K562 (cell line): ENCODE data around the gene PLEKHG4B. TPM values are rescaled to one million over a fixed set of nuclear protein-coding genes. Genes with fewer than 3 reads are reported as not detected.

Experiments used
- ATAC-seq: fragments of 200-7000 bp; cut with Tn5 transposase; 3 replicates; pipeline ENCODE4 v1.9.1; 2020; ENCODE audit warnings: moderate library complexity
- BruUV-seq: library from RNA; stranded (reverse); fragments of 400-500 nt; replicated peaks from 2 replicates; lab custom pipeline; 2021; lab: Mats Ljungman, UMichigan
- CTCF ChIA-PET: fragments of 300-600 bp; formaldehyde crosslinking; extraction: SDS; loops from one replicate; lab custom pipeline; 2021; ENCODE audit warnings: low intra/inter-chr PET ratio; lab: Yijun Ruan, JAX
- POLR2A ChIA-PET: fragments of 300-600, 350-650 bp; sonication (Branson Sonifier 250); formaldehyde crosslinking; extraction: SDS; loops from one replicate; lab custom pipeline; 2021; ENCODE audit warnings: antibody characterized with exemption, inconsistent platforms; lab: Yijun Ruan, JAX
- DNase-seq, 4 experiments: peaks; one replicate each; pipeline versions ENCODE4 v3.0.0 to v3.0.0-alpha.2; 2011 to 2018; ENCODE audit warnings: low spot score in 3 of 4, mixed read lengths in 3 of 4; ENCODE audit errors: extremely low read depth in 1 of 4
- FAIRE-seq: peaks from 2 replicates; lab custom pipeline; 2011; peaks lifted over from hg19 to GRCh38; lab: Jason Lieb, UNC
- H2AFZ ChIP-seq: 2 replicates; pipeline ENCODE4 v1.6.0; 2011; ENCODE audit warnings: low read depth, low read length, control low read depth, inconsistent platforms
- H3K27ac ChIP-seq: fragments of 200-600 bp; 3 replicates; pipeline ENCODE4 v1.8.0; 2011; ENCODE audit warnings: low read depth, mild to moderate bottlenecking, control low read depth, inconsistent platforms, low read length, moderate library complexity, mixed read lengths; ENCODE audit errors: extremely low read depth
- H3K27me3 ChIP-seq, 2 experiments: fragments of 300-600 bp in 1 of 2; 2 replicates in 1 of 2; 3 replicates in 1 of 2; pipeline versions ENCODE4 v1.6.0 to v1.8.0; 2011; ENCODE audit warnings: inconsistent platforms in 2 of 2, low read length in 2 of 2, mild to moderate bottlenecking in 1 of 2, mixed read lengths in 1 of 2, moderate library complexity in 1 of 2; ENCODE audit not compliant: control insufficient read depth in 2 of 2, insufficient read depth in 2 of 2
- H3K36me3 ChIP-seq: fragments of 300-600 bp; 3 replicates; pipeline ENCODE4 v1.8.0; 2011; ENCODE audit warnings: mild to moderate bottlenecking, low read length, inconsistent platforms; ENCODE audit not compliant: control insufficient read depth, insufficient read depth
- H3K4me1 ChIP-seq, 2 experiments: fragments of 200-600 bp in 1 of 2; replicated peaks in 1 of 2; 2 replicates in 1 of 2; 3 replicates in 1 of 2; pipeline versions ENCODE4 v1.5.1 to v1.8.0; 2011; ENCODE audit warnings: inconsistent platforms in 2 of 2, low read length in 2 of 2, mild to moderate bottlenecking in 1 of 2, mixed read lengths in 1 of 2, moderate library complexity in 1 of 2; ENCODE audit not compliant: control insufficient read depth in 2 of 2, insufficient read depth in 2 of 2
- H3K4me2 ChIP-seq: 2 replicates; pipeline ENCODE4 v1.6.1; 2011; ENCODE audit warnings: low read length, control low read depth, inconsistent platforms, mixed read lengths; ENCODE audit not compliant: insufficient read depth
- H3K4me3 ChIP-seq: fragments of 200-600 bp; sonication (generic), shearing (Covaris generic); 2 replicates; pipeline ENCODE4 v1.5.1; 2016; ENCODE audit warnings: control low read depth, inconsistent platforms
- H3K79me2 ChIP-seq: fragments of 200-600 bp; 3 replicates; pipeline ENCODE4 v1.8.0; 2011; ENCODE audit warnings: low read length, inconsistent platforms; ENCODE audit not compliant: control insufficient read depth, insufficient read depth
- H3K9ac ChIP-seq, 2 experiments: 2 replicates each; pipeline versions ENCODE4 v1.6.0 to v1.6.1; 2011; ENCODE audit warnings: low read depth in 2 of 2, low read length in 2 of 2, control low read depth in 1 of 2, inconsistent platforms in 1 of 2, mild to moderate bottlenecking in 1 of 2, mixed read lengths in 1 of 2; ENCODE audit not compliant: insufficient read depth in 1 of 2
- H3K9me1 ChIP-seq: one replicate; pipeline ENCODE4 v1.6.0; 2011; ENCODE audit warnings: inconsistent platforms, mild to moderate bottlenecking, low read length, moderate library complexity; ENCODE audit not compliant: control insufficient read depth, insufficient read depth
- H3K9me3 ChIP-seq: replicated peaks from 2 replicates; pipeline ENCODE4 v1.5.1; 2011; ENCODE audit warnings: low read depth, low read length, inconsistent platforms; ENCODE audit not compliant: control insufficient read depth, insufficient read depth
- H4K20me1 ChIP-seq: replicated peaks from 2 replicates; pipeline ENCODE4 v1.6.1; 2011; ENCODE audit warnings: low read length, inconsistent platforms, mixed read lengths; ENCODE audit not compliant: control insufficient read depth, insufficient read depth
- ESRRB ChIP-seq: fragments of 250-450 bp; sonication (Bioruptor Pico); IDR thresholded peaks from 2 replicates; pipeline ENCODE4 v1.5.0; 2020; ENCODE audit warnings: mild to moderate bottlenecking, moderate library complexity, borderline replicate concordance
- FIP1L1 ChIP-seq: fragments of 200-400 bp; formaldehyde crosslinking; IDR thresholded peaks from 2 replicates; pipeline ENCODE4 v1.6.1; 2018; ENCODE audit warnings: mild to moderate bottlenecking, low read depth, low read length; ENCODE audit not compliant: poor library complexity, severe bottlenecking
- FOXO4 ChIP-seq: fragments of 450-650 bp; formaldehyde crosslinking; IDR thresholded peaks from 2 replicates; pipeline ENCODE4 v1.4.0; 2020; ENCODE audit warnings: mild to moderate bottlenecking, moderate library complexity
- HMG20B ChIP-seq: fragments of 250-450 bp; sonication (Bioruptor Pico); IDR thresholded peaks from 2 replicates; pipeline ENCODE4 v1.5.0; 2021; ENCODE audit warnings: mild to moderate bottlenecking
- KDM5B ChIP-seq: fragments of 200-600 bp; sonication (generic); IDR thresholded peaks from 2 replicates; pipeline ENCODE4 v1.6.1; 2012; ENCODE audit warnings: low read depth, mild to moderate bottlenecking, moderate library complexity, low read length, control low read depth, inconsistent platforms; ENCODE audit not compliant: insufficient replicate concordance
- NBN ChIP-seq: fragments of 450-650 bp; IDR thresholded peaks from 2 replicates; pipeline ENCODE4 v1.6.1; 2016; ENCODE audit warnings: low read depth, mild to moderate bottlenecking
- NELFE ChIP-seq: IDR thresholded peaks from 2 replicates; pipeline ENCODE4 v1.6.1; 2011; ENCODE audit warnings: mild to moderate bottlenecking; ENCODE audit not compliant: insufficient read depth, insufficient read length
- NUFIP1 ChIP-seq: fragments of 450-650 bp; IDR thresholded peaks from 2 replicates; pipeline ENCODE4 v1.6.1; 2018; ENCODE audit not compliant: partially characterized antibody
- RBM15 ChIP-seq: fragments of 200-400 bp; formaldehyde crosslinking; IDR thresholded peaks from 2 replicates; pipeline ENCODE4 v1.6.1; 2018; ENCODE audit warnings: mild to moderate bottlenecking, low read length, moderate library complexity; ENCODE audit not compliant: insufficient read depth
- SMARCC2 ChIP-seq: fragments of 450-650 bp; IDR thresholded peaks from 2 replicates; pipeline ENCODE4 v1.6.1; 2017; ENCODE audit warnings: antibody characterized with exemption, moderate library complexity, mild to moderate bottlenecking, low read depth
- XRCC3 ChIP-seq: fragments of 450-650 bp; IDR thresholded peaks from 2 replicates; pipeline ENCODE4 v1.6.1; 2017; ENCODE audit warnings: mild to moderate bottlenecking, moderate library complexity
- ZMIZ1 ChIP-seq, 2 experiments: fragments of 150-350 bp in 1 of 2; IDR thresholded peaks; 2 replicates each; pipeline ENCODE4 v1.6.1; 2012 to 2016; ENCODE audit warnings: low read depth in 2 of 2, low read length in 2 of 2, mild to moderate bottlenecking in 1 of 2, moderate library complexity in 1 of 2
- ZNF398 ChIP-seq: fragments of 250-450 bp; sonication (Bioruptor Pico); IDR thresholded peaks from 2 replicates; pipeline ENCODE4 v1.8.0; 2021; ENCODE audit warnings: moderate library complexity, mild to moderate bottlenecking, inconsistent platforms
- ZNF444 ChIP-seq: fragments of 250-450 bp; sonication (Bioruptor Pico); IDR thresholded peaks from 2 replicates; pipeline ENCODE4 v1.4.0; 2020; ENCODE audit warnings: mild to moderate bottlenecking, moderate library complexity
- WGBS: fragments of 100-300 bp; shearing (Covaris generic); methylation state at CpG from one replicate; pipeline ENCODE4 v1.1.6; 2016; ENCODE audit warnings: low coverage, mixed read lengths; ENCODE audit not compliant: insufficient coverage; ENCODE audit errors: missing lambda C conversion rate; 5-methylcytosine and 5-hydroxymethylcytosine counted together
- in situ Hi-C: fragments of 300-500 bp; cut with MboI; formaldehyde crosslinking; loops from 4 replicates; pipeline ENCODE4 v1.15.0; 2018; ENCODE audit warnings: inconsistent platforms, mixed read lengths
- intact Hi-C: fragments of 100-400 bp; cut with micrococcal nuclease; formaldehyde crosslinking; loops from 2 replicates; pipeline ENCODE4 v1.14.2; 2022
- polyA plus RNA-seq, 8 experiments: library from polyadenylated mRNA; depleted of rRNA in 4 of 8; stranded (reverse) in 5 of 8; unstranded in 3 of 8; fragments of >200 nt; fragmentation: Nextera tagmentation in 2 of 8; fragmentation: Illumina TruSeq in 1 of 8; extraction: Ambion mirVana in 2 of 8; extraction: Trizol in 1 of 8; gene quantifications; 2 replicates each; pipeline versions ENCODE4 v1.2.1 to v1.2.3, GENCODE V29; 2011 to 2014; ENCODE audit warnings: inconsistent platforms in 1 of 8, missing spikeins in 1 of 8
- total RNA-seq, 7 experiments: library from RNA; depleted of rRNA in 6 of 7; stranded (reverse); fragments of >200 nt in 6 of 7; fragmentation: Illumina TruSeq in 2 of 7; extraction: Trizol in 2 of 7; gene quantifications; 2 replicates each; pipeline versions ENCODE4 v1.2.1 to v1.2.3, GENCODE V29; 2011 to 2021; ENCODE audit warnings: low replicate concordance in 1 of 7

The PLEKHG4B gene
- total and polyA plus RNA-seq, 9 of the 15 experiments (the other 6 are each of a cell fraction or from before 2014, with no cell fraction given) = 0.02 TPM; not detected in 8

- Histone ChIP-seq H3K36me3 (no peaks in the 10 kb centered on the region), H3K79me2 (no peaks in the 10 kb centered on the region), H3K4me3 (no peak overlapping the region), H3K27me3 (peaks cover 27 to 63% of the 10 kb centered on the region in 2 experiments; a peak in 4 of 5 replicates), H3K4me2 (no peak overlapping the region), H4K20me1 (peaks cover 21% of the 10 kb centered on the region), H3K27ac (no peak overlapping the region), H2AFZ (no peak overlapping the region), H3K4me1 (peaks cover 0 to 59% of the 10 kb centered on the region in 2 experiments; a peak in 2 of 5 replicates), H3K9ac (no peak overlapping the region), H3K9me3 (no peaks in the 10 kb centered on the region), H3K9me1 (no peaks in the 10 kb centered on the region)
- POLR2A ChIA-PET = interaction anchor here (0.6 to 0.9 kb wide), 2 partner anchors 9 to 12 kb away, joined by 3 to 5 read pairs; no protein-coding TSS in a partner anchor
- CTCF ChIA-PET = no interaction called here
- intact Hi-C loops (no loop called here), in situ Hi-C loops (no loop called here)
- WGBS = 6% methylated on average over 14 of the region's 17 CpGs
- BruUV-seq = no TSS peak
- no peak for DNase-seq
- ATAC-seq = no peak
- FAIRE-seq = no peak
- TF ChIP-seq HMG20B (no peak), NELFE (no peak), ESRRB (CRISPR knock-in tag) (no peak), ZMIZ1 (IDR thresholded peaks at IDR 0.05; ENCODE audit: low read depth in 2 of 2, low read length in 2 of 2) (no peak), NUFIP1 (no peak), KDM5B (no peak), ZNF398 (CRISPR knock-in tag) (no peak), ZNF444 (no peak), NBN (no peak), XRCC3 (no peak), FIP1L1 (no peak), RBM15 (no peak), FOXO4 (CRISPR knock-in tag) (no peak), SMARCC2 (no peak)
Measured at GRCh38 chr5:192970-193831, 101.2 kb downstream of the PLEKHG4B start.
